LNCAP (cell line): ENCODE measurements around the gene BSND.

ENCODE experiments used
- TF ChIP-seq, protein P1 (sequence below): fragments of 450-650 bp; IDR thresholded peaks from 2 replicates; pipeline ENCODE4 v1.5.1; 2017; ENCODE audit warnings: mild to moderate bottlenecking

Gene BSND

DNA sequence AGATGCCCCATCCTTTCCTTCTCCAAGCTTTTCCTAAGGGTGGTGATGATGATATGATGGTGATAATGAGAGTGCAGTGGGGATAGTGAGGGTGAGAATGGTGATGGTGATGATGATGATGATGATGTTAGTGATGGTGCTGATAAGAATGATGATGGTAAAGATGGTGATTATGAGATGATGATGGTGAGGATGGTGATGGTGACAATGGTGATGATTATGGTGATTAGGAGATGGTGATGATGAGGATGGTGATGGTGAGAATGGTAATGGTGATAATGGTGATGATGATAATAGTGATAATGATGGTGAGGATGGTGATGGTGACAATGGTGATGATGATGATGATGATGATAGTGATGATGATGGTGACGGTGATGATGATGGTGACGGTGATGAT lies 4.0 kb downstream of the BSND start:
- TF ChIP-seq, protein P1, sequence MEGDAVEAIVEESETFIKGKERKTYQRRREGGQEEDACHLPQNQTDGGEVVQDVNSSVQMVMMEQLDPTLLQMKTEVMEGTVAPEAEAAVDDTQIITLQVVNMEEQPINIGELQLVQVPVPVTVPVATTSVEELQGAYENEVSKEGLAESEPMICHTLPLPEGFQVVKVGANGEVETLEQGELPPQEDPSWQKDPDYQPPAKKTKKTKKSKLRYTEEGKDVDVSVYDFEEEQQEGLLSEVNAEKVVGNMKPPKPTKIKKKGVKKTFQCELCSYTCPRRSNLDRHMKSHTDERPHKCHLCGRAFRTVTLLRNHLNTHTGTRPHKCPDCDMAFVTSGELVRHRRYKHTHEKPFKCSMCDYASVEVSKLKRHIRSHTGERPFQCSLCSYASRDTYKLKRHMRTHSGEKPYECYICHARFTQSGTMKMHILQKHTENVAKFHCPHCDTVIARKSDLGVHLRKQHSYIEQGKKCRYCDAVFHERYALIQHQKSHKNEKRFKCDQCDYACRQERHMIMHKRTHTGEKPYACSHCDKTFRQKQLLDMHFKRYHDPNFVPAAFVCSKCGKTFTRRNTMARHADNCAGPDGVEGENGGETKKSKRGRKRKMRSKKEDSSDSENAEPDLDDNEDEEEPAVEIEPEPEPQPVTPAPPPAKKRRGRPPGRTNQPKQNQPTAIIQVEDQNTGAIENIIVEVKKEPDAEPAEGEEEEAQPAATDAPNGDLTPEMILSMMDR: no peak

DNA sequence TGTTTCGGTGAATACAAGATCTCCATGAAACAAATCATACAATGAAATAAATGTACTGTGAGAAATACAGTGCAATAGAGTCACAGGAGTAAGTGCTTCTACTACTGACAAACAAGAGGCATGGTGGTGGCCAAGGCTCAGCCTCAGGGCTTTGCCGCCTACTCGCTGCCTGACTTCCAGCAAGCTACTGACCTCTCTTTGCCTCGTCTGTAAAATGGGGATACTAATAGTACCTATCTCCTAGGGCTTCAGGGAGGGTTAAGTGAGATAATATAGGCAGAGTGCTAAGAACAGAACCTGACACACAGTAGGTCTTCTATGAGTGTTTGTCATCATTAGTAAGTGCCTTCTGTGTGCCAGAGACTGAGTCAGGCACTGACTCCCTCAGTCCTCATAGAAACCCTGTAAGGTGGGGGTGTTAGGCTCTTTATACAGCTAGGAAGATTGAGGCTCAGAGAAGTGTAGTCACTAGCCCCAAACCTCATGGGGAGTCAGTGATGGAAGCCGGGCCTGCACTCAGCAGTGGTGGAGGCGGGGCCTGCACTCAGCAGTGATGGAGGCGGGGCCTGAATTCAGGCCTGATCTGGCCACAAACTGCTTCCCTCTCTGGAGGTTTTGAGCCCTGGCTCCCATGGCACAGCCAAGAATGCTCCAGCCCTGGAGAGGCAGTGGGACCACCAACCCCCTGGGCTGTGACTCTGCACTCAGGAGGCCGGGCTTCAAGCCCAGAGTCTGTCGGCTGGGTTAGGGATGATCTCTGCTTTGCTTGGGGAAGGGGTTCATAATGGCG lies 6.8 kb downstream of the BSND start:
- TF ChIP-seq, protein P1: no peak

DNA sequence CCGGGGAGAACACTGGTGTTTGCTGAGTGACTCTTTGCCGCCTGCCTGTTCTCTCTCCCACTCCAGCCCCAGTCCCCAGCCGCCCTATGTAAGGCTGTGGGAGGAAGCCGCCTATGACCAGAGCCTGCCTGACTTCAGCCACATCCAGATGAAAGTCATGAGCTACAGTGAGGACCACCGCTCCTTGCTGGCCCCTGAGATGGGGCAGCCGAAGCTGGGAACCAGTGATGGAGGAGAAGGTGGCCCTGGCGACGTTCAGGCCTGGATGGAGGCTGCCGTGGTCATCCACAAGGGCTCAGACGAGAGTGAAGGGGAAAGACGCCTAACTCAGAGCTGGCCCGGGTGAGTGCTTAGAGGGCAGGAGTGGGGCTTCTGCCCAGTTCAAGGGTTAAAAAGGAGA lies 8.2 kb downstream of the BSND start:
- TF ChIP-seq, protein P1: no peak

- TF ChIP-seq, protein P1: no peak
These were observed 8.9 kb downstream of the BSND start for GRCh38 chr1:55007625-55008024.

DNA sequence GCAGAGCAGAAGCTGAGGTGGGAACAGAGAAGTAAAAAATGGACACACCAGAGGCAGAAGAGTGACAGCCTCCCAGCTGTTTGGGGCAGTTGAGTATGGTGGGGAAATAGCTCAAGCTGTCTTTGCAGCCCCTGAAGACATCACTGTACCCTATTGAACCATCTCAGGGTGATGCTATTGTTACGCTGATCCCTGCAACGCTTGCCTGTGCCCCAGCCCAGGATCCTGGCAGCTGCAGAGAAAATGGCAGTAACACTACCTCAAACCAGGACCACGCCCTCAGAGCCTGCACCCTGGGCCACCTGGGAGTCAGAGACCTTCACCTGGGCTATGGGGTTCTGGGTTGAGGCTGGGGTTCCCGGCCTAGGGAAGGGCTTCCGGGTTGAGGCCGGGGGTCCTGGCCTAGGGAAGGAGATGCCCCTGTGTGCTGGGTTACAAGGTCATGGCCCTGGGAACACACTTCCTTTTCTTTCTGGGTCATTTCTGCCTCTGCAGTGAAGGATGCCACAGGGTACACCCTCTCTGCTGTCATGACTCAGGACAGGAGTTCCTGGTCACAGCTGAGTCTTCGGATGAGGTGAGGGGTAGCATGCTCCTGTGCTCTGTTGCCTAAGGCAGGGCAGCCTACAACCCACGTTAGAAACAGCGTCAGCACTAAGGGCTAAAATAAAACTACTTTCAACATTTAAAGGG lies 11.6 kb downstream of the BSND start:
- TF ChIP-seq, protein P1: no peak

- TF ChIP-seq, protein P1: no peak
These were observed 12.1 kb downstream of the BSND start for GRCh38 chr1:55010887-55011217.

- TF ChIP-seq, protein P1: no peak
These were observed 13.9 kb downstream of the BSND start for GRCh38 chr1:55012661-55013060.
